ENCODE results near the gene MAPT. TPM values are rescaled to one million over a fixed set of nuclear protein-coding genes. Genes with fewer than 3 reads are reported as not detected.

MAPT gene
- total and polyA plus RNA-seq, 2 of the 4 experiments (the other 2 are of a cell fraction) = 0.18 to 0.19 TPM

- Histone ChIP-seq H2AFZ (replicated peaks; ENCODE audit: low read length, poor library complexity) (no peak overlapping the region), H2AK9ac (replicated peaks; ENCODE audit: low read depth, low read length, poor library complexity) (no peak overlapping the region), H3K4me3 (ENCODE audit: insufficient read depth, low read depth, low read length) (no peak overlapping the region), H3K79me1 (ENCODE audit: low read depth in 1 of 2, low read length in 2 of 2) (no peaks in the 10 kb centered on the region), H4K8ac (ENCODE audit: low read depth in 2 of 2, low read length in 2 of 2) (no peak overlapping the region), H3K4ac (ENCODE audit: low read depth, low read length) (no peak overlapping the region), H2BK5ac (ENCODE audit: low read depth, low read length, poor library complexity, severe bottlenecking) (no peak overlapping the region), H3K4me1 (ENCODE audit: control insufficient read depth, insufficient read depth, low read length) (no peaks in the 10 kb centered on the region), H4K20me1 (ENCODE audit: insufficient read depth, low read length) (no peaks in the 10 kb centered on the region), H3K27ac (ENCODE audit: insufficient read depth, low read length) (no peak overlapping the region), H3K4me2 (ENCODE audit: low read depth, low read length) (no peak overlapping the region), H2BK15ac (ENCODE audit: low read depth, low read length) (no peak overlapping the region), H3K27me3 (ENCODE audit: control insufficient read depth, insufficient read depth, low read length) (peaks cover 40% of the 10 kb centered on the region), H3K23ac (ENCODE audit: low read depth, low read length) (no peak overlapping the region), H3K18ac (ENCODE audit: low read depth, low read length) (no peak overlapping the region), H3K56ac (ENCODE audit: extremely low read depth, insufficient read depth, low read length) (no peak overlapping the region), H2BK120ac (ENCODE audit: low read depth, low read length) (no peak overlapping the region), H3K9ac (ENCODE audit: low read depth, low read length) (no peak overlapping the region), H3K14ac (replicated peaks; ENCODE audit: low read depth, low read length) (no peak overlapping the region), H4K5ac (ENCODE audit: low read depth, low read length) (no peak overlapping the region), H3K36me3 (ENCODE audit: control insufficient read depth, insufficient read depth, low read length) (no peaks in the 10 kb centered on the region), H4K91ac (ENCODE audit: insufficient read depth, low read depth, low read length) (no peak overlapping the region), H2AK5ac (ENCODE audit: low read depth, low read length) (no peak overlapping the region), H3K9me1 (ENCODE audit: insufficient read depth, low read length) (no peaks in the 10 kb centered on the region), H3K9me3 (ENCODE audit: control insufficient read depth, insufficient read depth, low read length) (no peaks in the 10 kb centered on the region), H2BK20ac (ENCODE audit: low read depth, low read length) (no peak overlapping the region)
- POLR2A ChIA-PET (ENCODE audit: unreplicated experiment) = no interaction called here
- dilution Hi-C loops (cut with HindIII; ENCODE audit: low sequenced_read_pairs, unreplicated experiment) (no loop called here), in situ Hi-C loops (cut with MboI; ENCODE audit: low sequenced_read_pairs) (no loop called here), intact Hi-C loops (cut with micrococcal nuclease) (no loop called here)
- no TSS peak for BruUV-seq (replicated peaks)
- CTCF ChIA-PET = no interaction called here
- DNase-seq = no peak
- no peak for TF ChIP-seq USF2 (IDR thresholded peaks at IDR 0.05; ENCODE audit: low read depth, low read length)
- no peak for TF ChIP-seq RCOR1 (IDR thresholded peaks at IDR 0.05; ENCODE audit: insufficient replicate concordance, low read length)
- no peak for TF ChIP-seq SMC3 (IDR thresholded peaks at IDR 0.05; ENCODE audit: low read depth, low read length)
- no peak for TF ChIP-seq CTCF (conservative IDR thresholded peaks at IDR 0.05; ENCODE audit: low read depth, low read length)
- no peak for TF ChIP-seq MAZ (IDR thresholded peaks at IDR 0.05; ENCODE audit: borderline replicate concordance, low read depth, low read length)
- no peak for TF ChIP-seq RAD21 (IDR thresholded peaks at IDR 0.05; ENCODE audit: low read length)
- no peak for TF ChIP-seq POLR2A (IDR thresholded peaks at IDR 0.05; ENCODE audit: low read depth, low read length)
- no peak for TF ChIP-seq BHLHE40 (IDR thresholded peaks at IDR 0.05; ENCODE audit: low read depth, low read length)
- no peak for TF ChIP-seq CEBPB (IDR thresholded peaks at IDR 0.05; ENCODE audit: low read depth, low read length)
- no peak for TF ChIP-seq MAFK (IDR thresholded peaks at IDR 0.05; ENCODE audit: low read depth, low read length)
- TF ChIP-seq MXI1 (IDR thresholded peaks at IDR 0.05; ENCODE audit: borderline replicate concordance, low read depth, low read length) = no peak
- no peak for TF ChIP-seq NFE2L2 (IDR thresholded peaks at IDR 0.05; ENCODE audit: low read depth, low read length)
- no peak for TF ChIP-seq ELK1 (IDR thresholded peaks at IDR 0.05; ENCODE audit: borderline replicate concordance, low read depth, low read length)
- TF ChIP-seq RFX5 (IDR thresholded peaks at IDR 0.05; ENCODE audit: low read depth, low read length) = no peak
- no CpG with 5 or more reads among the region's 5 CpGs for WGBS, 2 experiments (ENCODE audit: extremely low coverage in 2 of 2, insufficient read length in 1 of 2)
- ATAC-seq (ENCODE audit: low read depth) = no peak
Measured at GRCh38 chr17:45963283-45963682, 68.9 kb downstream of the MAPT start.

Data from IMR-90 (cell line).